HFFc6 (cell line): ENCODE results near the gene OCA2. TPM values are rescaled to one million over a fixed set of nuclear protein-coding genes. Genes with fewer than 3 reads are reported as not detected.

Experiments used
- DNase-seq: peaks from one replicate; pipeline ENCODE4 v3.0.0-alpha.2; 2018
- H3K27ac Mint-ChIP-seq: 2 replicates; pipeline ENCODE4 v1.8.0; 2020; ENCODE audit warnings: mild to moderate bottlenecking, mixed read lengths
- H3K27me3 Mint-ChIP-seq: 2 replicates; pipeline ENCODE4 v1.8.0; 2021; ENCODE audit warnings: mild to moderate bottlenecking, moderate library complexity, mixed read lengths; ENCODE audit not compliant: insufficient read depth
- H3K36me3 Mint-ChIP-seq: 2 replicates; pipeline ENCODE4 v1.8.0; 2021; ENCODE audit warnings: low read depth, mixed read lengths
- H3K4me1 Mint-ChIP-seq: 2 replicates; pipeline ENCODE4 v1.8.0; 2020; ENCODE audit warnings: low read depth, mixed read lengths
- H3K4me3 Mint-ChIP-seq: 2 replicates; pipeline ENCODE4 v1.8.0; 2020; ENCODE audit warnings: mild to moderate bottlenecking, moderate library complexity, mixed read lengths
- H3K9me3 Mint-ChIP-seq: 2 replicates; pipeline ENCODE4 v1.8.0; 2020; ENCODE audit warnings: mild to moderate bottlenecking, mixed read lengths
- total RNA-seq, 6 experiments: library from RNA; stranded (reverse); fragmentation: NEBNext Ultra II Directional; extraction: Animal tissue kit (Norgen Biotek cat#: 25700); gene quantifications; 2 replicates in 1 of 6; 3 replicates in 5 of 6; pipeline ENCODE4 v1.2.3, GENCODE V29; 2021
- TF ChIP-seq, protein P1 (sequence below): fragments of 200-600 bp; sonication (generic); IDR thresholded peaks from 2 replicates; pipeline ENCODE4 v1.5.0; 2021; ENCODE audit warnings: antibody characterized with exemption, mild to moderate bottlenecking

Gene OCA2
- total RNA-seq, 6 experiments from 2014 or later, result not detected

DNA sequence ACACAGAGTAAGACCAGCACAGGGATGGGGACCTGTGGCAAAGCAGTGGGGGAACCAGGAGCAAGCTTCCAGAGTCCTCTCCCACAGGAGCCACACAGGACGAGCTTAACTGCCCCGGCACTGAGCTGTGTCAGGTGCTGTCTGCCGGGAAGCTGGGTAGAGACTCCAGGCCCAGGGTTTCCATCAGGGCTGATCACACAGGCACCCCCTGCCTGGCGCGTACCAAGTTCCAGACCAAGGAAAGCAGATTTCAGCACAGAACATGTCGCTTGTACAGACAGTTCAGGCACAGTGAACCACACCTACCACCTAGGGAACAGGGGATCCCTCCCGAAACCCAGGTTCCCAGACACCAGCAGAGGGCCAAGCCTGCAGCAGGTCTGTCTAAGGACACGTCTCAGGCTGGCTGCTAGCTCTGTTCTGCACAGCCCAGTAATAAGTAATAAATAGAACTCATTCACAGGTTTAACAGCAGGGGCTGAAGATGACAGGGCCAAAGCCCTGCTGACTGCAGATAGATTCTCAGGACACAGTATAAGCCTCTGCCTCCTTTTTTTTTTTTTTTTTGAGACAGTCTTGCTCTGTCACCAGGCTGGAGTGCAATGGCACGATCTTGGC is 30.2 kb upstream of the OCA2 start:
- Mint-ChIP-seq H3K36me3 (peaks cover 5% of the 10 kb centered on the region; the same call in 1 of the 2 replicates), H3K9me3 (no peaks in the 10 kb centered on the region), H3K4me3 (no peak overlapping the region), H3K27ac (no peak overlapping the region), H3K4me1 (peaks cover 24% of the 10 kb centered on the region), H3K27me3 (peaks cover 2% of the 10 kb centered on the region)
- TF ChIP-seq, protein P1, sequence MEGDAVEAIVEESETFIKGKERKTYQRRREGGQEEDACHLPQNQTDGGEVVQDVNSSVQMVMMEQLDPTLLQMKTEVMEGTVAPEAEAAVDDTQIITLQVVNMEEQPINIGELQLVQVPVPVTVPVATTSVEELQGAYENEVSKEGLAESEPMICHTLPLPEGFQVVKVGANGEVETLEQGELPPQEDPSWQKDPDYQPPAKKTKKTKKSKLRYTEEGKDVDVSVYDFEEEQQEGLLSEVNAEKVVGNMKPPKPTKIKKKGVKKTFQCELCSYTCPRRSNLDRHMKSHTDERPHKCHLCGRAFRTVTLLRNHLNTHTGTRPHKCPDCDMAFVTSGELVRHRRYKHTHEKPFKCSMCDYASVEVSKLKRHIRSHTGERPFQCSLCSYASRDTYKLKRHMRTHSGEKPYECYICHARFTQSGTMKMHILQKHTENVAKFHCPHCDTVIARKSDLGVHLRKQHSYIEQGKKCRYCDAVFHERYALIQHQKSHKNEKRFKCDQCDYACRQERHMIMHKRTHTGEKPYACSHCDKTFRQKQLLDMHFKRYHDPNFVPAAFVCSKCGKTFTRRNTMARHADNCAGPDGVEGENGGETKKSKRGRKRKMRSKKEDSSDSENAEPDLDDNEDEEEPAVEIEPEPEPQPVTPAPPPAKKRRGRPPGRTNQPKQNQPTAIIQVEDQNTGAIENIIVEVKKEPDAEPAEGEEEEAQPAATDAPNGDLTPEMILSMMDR, result no peak
- no peak for DNase-seq

DNA sequence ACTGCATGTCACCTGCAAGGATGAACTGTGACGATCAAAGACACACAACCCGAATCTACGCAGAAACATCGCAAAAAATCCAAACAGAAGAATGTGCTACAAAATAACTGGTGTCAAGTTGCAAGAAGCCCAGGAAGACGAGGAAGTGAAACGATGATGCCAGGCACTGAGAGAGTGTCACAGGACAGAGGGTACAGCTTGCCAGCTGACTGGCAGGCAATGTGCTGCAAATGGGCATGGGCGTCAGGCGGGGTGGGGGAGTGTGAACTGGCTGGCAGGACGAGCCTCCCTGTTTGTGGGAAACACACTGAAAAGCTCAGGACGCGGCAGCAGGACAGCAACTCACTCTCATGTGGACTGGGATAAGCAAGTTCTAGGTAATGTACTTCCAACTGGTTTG is 28.9 kb upstream of the OCA2 start:
- H3K27ac Mint-ChIP-seq, result no peak overlapping the region
- H3K4me3 Mint-ChIP-seq, result no peak overlapping the region
- DNase-seq, result no peak
- peaks cover 3% of the 10 kb centered on the region for H3K27me3 Mint-ChIP-seq
- no peaks in the 10 kb centered on the region for H3K9me3 Mint-ChIP-seq
- peaks cover 21% of the 10 kb centered on the region for H3K4me1 Mint-ChIP-seq
- TF ChIP-seq, protein P1, result no peak
- H3K36me3 Mint-ChIP-seq, result peaks cover 9% of the 10 kb centered on the region

DNA sequence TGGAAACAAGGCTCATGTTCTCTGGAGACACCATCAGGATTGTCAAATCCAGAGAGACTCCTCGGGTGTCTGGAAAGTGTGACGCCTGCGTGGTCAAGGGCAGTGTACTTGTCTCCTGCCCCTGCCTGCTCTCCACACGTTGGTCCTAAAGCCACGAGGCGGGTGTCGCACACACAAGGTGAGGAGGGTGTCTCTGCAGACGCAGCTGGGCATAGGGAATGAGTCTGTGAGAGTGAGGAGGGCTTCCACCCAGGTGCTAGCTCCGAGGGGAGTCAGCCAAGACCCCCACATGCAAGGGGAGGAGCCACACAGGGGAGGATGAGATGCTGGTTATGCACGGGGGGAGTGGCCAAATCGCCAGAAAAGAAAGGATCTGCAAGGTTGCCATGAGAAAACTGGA is 27.9 kb upstream of the OCA2 start:
- Mint-ChIP-seq H3K4me3 (no peak overlapping the region), H3K36me3 (peaks cover 7% of the 10 kb centered on the region; the same call in 1 of the 2 replicates), H3K4me1 (peaks cover 13% of the 10 kb centered on the region), H3K27ac (no peak overlapping the region), H3K27me3 (peaks cover 3% of the 10 kb centered on the region), H3K9me3 (no peaks in the 10 kb centered on the region)
- no peak for DNase-seq
- TF ChIP-seq, protein P1, result no peak

DNA sequence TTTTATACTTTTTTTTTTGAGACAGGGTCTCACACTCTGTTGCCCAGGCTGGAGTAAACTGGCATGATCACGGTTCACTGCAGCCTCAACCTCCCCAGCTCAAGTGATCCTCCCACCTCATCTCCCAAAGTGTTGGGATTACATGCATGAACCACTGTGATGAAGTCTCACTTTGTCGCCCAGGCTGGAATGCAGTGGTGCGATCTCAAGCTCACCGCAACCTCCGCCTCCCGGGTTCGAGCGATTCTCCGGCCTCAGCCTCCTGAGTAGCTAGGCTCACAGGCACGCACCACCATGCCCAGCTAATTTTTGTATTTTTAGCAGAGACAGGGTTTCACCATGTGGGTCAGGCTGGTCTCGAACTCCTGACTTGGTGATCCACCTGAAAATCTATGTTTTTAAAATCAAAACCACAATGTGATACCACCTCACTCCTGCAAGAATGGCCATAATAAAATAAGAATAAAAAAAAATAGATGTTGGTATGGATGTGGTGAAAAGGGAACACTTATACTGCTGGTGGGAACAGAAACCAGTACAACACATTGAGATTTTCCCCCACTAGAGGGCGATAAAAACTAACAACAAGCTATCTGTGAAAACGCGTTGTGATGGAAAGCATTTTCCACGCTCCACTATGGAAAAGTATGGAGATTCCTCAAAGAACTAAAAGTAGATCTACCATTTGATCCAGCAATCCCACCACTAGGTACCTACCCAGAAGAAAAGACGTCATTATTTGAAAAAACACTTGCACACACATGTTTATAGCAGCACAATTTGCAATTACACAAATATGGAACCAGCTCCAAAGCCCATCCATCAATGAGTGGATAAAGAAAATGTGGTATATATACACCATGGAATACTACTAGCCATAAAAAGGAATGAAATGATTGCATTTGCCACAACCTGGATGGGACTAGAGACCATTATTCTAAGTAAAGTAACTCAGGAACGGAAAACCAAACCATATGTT is 26.8 kb upstream of the OCA2 start:
- Mint-ChIP-seq H3K36me3 (peaks cover 7% of the 10 kb centered on the region; the same call in 1 of the 2 replicates), H3K27ac (no peak overlapping the region), H3K27me3 (peaks cover 3% of the 10 kb centered on the region), H3K4me1 (peaks cover 12% of the 10 kb centered on the region), H3K4me3 (no peak overlapping the region), H3K9me3 (no peaks in the 10 kb centered on the region)
- peak; percentile 56 for DNase-seq
- TF ChIP-seq, protein P1, result peak; percentile 88

DNA sequence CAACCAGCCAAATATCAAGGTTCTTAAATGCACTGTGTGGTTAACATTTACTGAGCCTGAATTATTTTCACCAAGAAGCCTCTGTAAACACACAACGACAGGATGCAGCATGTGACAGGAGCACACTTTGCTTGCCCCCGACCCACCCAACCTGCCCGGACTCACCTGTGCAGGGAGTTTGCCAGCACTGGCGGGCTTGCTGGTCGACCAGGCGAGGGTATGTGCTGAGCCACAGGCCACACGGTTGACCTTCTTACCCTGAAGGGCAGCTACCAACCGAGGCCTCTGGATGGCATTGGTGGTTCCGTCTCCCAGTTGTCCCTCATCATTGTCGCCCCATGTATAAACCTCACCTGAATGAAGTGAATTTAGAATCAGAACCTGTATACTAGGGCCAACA is 25.7 kb upstream of the OCA2 start:
- Mint-ChIP-seq H3K27me3 (peaks cover 3% of the 10 kb centered on the region), H3K9me3 (no peaks in the 10 kb centered on the region), H3K36me3 (peaks cover 15% of the 10 kb centered on the region), H3K4me1 (peaks cover 18% of the 10 kb centered on the region), H3K4me3 (no peak overlapping the region), H3K27ac (no peak overlapping the region; the same call in 1 of the 2 replicates)
- TF ChIP-seq, protein P1, result no peak
- no peak for DNase-seq
